DOHH2 (cell line): ENCODE data around the gene MED17.

Experiments used
- EZH2phosphoT487 ChIP-seq: fragments of 200-600 bp; sonication (generic); IDR thresholded peaks from 2 replicates; pipeline ENCODE4 v1.6.1; 2017; ENCODE audit warnings: borderline replicate concordance, mild to moderate bottlenecking, antibody characterized with exemption, low read length, moderate library complexity, mixed read lengths
- TF ChIP-seq, protein P1 (sequence below): fragments of 200-600 bp; sonication (generic); IDR thresholded peaks from one replicate; pipeline ENCODE4 v1.5.1; 2014; ENCODE audit warnings: antibody characterized with exemption, mild to moderate bottlenecking, low read depth, low read length; ENCODE audit not compliant: poor library complexity, severe bottlenecking

DNA sequence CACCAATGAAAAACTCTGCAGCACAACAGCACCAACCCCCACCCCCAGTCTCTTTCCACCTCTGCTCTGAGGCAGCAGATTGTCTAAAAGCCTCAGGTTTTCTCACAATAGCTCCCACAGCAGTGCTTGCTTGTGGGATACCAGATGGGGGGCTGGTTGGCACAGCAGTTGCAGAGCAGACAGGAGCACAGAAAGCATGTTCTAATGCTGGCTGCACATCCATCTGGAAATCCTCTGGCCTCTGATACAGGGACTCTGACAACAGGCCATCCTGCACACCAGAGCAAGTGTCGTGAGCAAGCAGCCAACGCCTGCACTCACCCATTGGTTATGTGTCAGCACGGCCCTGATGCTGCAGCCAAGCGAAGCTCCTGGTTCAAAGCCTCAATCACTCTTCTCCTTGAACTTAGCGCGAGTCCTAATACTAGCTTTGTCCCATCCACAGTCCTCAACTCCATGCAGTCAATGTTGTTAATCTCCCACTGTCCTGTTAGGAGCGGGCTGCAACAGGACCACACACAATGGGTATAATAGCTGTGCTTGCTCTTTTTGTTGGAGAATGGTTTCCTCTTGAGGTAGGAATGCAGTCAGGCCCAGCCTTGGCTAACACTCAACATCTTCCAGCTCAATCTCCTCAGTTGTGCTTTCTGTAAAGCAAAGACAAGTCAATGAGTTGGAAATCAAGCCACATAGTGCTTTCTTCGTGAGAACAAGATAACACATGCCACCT, 36.0 kb downstream of the MED17 start:
- no peak for TF ChIP-seq EZH2phosphoT487
- TF ChIP-seq, protein P1, sequence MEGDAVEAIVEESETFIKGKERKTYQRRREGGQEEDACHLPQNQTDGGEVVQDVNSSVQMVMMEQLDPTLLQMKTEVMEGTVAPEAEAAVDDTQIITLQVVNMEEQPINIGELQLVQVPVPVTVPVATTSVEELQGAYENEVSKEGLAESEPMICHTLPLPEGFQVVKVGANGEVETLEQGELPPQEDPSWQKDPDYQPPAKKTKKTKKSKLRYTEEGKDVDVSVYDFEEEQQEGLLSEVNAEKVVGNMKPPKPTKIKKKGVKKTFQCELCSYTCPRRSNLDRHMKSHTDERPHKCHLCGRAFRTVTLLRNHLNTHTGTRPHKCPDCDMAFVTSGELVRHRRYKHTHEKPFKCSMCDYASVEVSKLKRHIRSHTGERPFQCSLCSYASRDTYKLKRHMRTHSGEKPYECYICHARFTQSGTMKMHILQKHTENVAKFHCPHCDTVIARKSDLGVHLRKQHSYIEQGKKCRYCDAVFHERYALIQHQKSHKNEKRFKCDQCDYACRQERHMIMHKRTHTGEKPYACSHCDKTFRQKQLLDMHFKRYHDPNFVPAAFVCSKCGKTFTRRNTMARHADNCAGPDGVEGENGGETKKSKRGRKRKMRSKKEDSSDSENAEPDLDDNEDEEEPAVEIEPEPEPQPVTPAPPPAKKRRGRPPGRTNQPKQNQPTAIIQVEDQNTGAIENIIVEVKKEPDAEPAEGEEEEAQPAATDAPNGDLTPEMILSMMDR, result no peak
